HG02759 (cell line): Measurements from ENCODE around the gene DCP2.
A peak's percentile ranks its signal among the peaks of the same experiment; 100 is the strongest.

Source experiments
- ATAC-seq: cut with Tn5 transposase; IDR thresholded peaks from one replicate; pipeline ENCODE4 v1.9.1; 2021; ENCODE audit warnings: mild to moderate bottlenecking, moderate library complexity; ENCODE audit not compliant: unreplicated experiment

DCP2 gene

DNA sequence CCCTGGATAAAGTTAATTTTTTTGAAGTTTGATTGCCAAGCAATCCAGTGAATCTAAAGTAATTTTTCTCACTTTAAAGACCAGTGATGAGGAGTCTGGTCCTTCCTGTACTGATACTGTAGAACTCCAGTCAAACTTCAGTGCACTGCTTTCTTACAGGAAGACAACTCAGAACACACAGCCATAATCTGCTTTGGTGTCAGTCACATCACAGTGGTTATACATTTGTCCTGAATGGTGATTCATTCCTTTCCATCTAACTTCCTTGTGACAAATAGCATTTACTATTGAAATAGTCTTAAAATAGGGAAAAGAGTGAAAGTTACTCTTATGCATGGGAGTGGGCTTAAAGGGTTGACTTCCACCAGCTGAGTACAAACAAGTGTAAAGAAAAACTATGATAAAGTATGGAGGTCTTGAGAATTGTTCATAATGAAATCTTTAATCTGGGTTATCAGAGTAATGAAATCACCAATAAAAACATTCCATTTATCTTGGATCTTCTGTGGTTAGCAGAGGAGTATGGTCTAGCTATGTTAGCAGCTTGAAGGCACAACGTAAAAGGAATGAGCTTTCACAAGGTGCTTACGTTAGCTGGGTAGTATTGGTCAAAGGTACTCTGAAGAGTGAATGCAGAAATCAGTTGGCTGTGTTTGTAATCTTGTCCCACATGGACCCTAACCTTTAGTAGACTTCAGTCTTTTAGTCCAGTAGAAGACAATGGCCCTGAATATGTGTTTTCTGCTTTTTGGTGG is 41.5 kb downstream of the DCP2 start:
- no peak for ATAC-seq

DNA sequence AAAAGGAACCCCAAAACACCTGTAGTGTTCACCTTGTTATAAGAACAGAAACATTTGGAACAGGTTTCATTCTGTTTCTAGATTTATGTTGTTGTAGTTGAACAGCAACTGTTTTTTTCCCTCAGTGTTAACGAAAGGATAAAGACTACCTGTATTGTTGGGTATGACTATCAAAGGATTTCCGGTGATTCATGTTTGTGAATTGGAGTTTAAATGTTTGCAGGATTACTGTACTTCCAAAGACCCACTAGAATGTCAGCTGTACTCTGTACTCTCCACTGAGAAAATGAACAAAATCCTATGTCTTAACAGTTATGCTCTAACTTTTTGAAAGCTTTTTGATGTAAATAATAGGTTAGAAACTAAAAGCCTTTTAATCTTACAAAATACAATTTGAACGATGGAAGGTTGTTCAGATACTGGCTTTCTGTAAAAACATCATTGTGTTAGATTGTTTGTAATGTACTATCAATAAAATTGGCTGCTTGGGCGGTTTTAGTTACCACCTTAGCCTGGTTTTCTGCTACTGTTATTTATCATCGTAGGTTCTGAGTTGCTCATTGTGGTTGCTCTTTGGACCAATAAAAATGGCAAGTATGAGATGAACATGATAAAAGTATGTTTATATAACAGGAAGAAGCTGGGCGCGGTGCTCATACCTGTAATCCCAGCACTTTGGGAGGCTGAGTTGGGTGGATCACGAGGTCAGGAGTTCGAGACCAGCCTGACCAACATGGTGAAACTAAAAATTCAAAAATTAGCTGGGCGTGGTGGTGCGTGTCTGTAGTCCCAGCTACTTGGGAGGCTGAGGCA is 44.1 kb downstream of the DCP2 start:
- ATAC-seq: no peak

DNA sequence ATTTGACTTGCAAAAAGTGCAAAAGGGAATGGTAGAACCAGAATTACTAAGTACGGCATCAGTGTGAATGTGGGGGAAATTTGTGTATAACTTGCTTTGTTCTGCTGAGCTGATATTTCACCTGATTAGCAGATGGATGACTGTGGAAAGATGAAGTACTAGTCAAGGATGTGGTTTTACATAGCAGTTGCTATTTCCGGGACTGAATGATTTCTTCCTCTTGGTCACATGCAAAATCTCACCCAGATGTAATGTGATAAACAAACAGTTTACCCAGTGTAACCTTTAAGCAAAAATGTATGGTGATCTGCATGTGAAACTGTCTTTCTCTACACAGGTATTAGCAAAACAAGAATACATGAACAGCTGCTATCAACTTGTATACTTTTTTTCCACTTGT is 46.1 kb downstream of the DCP2 start:
- ATAC-seq: peak; percentile 82

DNA sequence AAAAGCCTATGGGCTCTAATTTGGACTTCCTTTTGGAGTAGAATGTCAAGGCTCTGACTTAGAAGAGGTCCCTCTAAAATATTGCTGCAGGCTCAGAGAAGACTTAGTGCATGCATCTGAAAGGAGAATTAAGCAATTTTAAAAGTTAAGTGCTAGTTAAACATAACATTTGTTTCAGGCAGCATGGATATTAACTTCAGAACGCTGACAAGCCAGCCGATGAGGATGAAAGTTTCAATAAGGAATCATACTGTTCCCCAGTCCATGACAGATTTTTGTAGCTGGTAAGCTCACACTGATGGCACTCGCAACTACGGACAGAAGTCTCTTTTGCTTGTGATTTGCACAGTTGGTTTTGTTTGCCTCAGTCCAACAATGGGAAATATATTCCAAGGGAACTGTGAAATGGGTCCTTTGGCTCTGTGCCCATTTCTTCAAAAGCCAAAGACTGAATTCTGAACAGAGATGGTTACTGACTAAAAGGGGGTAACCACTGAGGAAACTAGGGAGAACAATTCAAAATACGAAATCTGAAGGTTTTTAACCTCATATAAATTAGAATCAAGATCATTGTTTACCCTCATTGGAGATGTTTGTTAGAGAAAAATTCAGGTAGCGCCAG is 47.6 kb downstream of the DCP2 start:
- no peak for ATAC-seq

DNA sequence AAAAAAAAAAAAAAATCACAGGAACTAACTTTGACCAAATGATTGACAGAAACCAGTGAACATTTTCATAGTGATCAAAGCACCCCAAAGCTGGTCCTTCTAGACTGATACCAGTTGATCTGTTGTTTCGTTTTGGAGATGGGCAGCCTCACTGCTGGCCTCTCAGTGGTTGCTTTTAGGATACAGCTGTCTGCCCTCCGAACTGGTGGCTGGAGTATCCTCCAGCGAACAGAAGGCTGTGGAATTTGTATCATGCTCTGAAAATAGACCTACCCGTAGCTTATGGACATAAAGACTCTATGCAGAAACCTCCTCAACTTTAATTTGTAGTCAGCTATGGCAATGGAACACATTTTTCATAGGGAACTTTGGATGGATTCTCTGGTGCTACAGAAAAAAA is 49.0 kb downstream of the DCP2 start:
- no peak for ATAC-seq

DNA sequence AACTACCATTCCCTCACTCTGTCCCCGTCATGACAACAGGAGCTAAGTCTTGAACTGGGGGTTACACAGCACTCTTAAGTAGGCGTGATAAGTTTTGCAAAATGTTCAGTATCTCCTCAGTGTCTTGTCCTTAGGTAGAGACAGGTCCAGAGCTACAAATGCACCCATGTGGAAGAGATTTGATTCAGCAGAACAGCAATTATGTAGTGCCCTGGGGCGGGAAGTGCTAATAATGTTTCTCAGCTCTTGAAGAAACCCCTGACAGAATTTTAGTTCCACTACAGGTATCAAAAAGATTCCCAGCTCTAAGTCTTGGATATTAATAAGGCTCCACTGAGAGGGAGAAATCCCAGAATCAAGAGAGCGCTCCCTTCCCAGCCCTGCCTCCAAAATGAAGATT is 49.6 kb downstream of the DCP2 start:
- no peak for ATAC-seq

DNA sequence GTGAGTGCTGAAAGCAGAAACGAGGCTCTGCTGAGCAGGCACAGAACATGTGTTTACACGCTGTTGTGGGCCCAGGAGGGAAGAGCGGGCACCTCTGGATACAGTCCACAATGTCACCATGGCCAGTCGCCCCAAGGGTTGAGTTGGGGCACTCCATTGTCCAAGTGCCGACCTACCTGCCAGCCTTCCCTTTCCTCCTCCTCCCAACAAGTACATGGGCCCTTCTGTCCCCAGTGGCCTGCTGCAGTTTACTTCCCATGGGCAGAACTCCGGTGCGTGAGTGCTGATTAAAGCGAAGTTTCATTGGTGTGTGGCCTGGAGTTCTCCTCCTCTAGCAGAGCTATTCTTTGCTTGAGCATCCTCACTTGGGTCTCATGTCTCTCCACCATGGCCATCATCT is 50.4 kb downstream of the DCP2 start:
- ATAC-seq: no peak

DNA sequence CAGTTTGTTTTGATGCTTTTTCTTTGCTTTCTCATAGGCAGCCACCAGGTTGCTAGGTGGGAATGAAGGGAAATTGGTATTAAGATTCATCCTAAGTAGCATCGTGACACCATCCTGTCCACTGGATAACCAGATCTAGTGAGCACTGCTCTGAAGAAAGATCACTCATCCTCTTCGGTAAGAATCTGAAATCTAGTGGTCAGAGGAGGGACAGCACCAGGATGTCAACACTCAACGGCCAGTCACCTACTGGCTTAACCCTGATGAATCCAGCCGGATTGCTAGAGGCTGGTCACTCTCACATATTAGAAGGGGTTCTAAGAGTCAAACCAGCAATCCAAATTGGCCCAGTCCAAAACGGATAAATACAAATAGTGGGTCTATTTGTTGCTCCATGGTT is 50.8 kb downstream of the DCP2 start:
- no peak for ATAC-seq

DNA sequence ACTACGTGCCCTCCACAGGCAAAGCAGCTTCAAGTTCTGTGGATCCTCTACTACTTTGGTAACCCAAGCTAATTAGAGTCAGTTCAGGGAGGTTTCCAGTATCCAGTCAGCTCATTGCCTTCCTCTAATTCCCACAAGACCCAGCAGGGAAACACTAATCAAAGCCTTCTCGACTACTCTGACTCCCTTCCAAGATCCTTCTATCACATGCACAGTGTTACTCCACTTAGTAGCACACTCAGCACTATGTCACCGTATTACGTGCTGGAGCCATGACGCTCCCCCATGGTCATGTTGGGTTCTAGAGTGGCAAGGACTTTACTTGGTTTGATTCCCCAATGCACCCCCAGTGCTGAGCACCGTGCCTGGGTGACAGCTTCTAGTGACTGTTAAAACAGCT is 53.0 kb downstream of the DCP2 start:
- ATAC-seq: no peak

DNA sequence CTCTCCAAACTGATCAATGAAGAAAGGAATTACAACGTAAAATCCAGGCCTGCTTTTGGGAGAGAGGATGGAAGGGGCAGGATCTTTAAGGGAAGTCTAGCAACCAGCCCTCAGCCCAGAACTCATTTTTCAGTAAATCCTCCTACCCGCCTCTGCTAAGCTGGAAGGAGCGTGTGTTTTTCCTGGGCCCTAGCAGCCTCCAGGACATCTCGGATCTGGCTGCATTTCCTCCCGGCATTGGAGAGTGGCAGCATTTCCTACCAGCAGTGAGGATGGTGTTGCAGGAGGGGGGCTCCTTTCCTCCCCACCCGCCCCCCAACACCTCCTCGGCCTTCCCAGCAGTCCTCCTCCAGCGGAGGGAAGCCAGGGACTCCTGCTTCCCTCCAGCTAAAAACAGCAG is 54.5 kb downstream of the DCP2 start:
- no peak for ATAC-seq

DNA sequence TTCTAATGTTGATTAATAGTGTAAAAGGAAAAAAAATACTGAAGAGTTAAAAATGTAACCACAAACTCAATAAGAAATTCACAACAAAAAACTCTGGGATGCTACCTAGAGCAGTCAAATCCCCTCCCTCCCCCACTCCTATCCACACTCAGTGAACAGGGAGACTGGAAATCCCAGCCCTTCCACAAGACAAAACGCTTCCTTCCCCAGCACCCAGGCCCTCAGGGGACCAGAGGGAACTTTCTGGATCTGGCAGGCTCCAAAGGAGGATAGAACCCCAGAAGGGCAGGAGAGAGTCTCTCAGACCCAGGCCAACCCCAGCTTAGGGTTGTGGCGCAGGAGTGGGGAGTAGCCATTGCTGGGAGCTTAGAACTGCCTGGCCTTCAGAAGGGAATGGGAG is 55.0 kb downstream of the DCP2 start:
- ATAC-seq: no peak

DNA sequence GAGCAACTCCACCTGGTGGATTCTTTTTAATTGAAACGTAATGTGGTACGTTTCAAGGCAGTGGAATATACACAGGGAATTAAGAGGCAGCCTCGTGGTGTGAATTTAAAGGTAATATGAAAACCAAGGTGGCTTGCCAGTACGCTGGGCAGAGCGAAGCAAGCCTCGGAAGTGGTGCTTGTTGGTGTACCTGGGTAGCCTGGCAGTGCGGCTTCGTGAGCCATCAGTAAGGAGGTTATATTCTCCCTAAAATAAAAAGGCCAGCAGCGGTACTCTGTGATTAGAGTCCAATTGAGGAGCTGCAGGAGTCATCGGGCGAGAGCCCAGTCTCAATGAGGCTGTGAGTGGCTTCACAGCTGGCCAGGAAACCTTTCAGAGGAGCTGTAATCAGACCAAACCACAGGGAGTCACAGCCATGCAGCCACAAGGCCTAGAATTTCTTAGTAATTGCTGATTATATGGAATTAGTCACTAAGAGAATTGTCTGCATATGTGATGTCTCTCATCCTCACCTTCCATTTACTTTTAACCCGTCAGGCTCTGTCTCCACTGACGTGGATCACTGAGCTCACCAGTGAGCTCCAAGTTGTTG is 57.7 kb downstream of the DCP2 start:
- no peak for ATAC-seq

DNA sequence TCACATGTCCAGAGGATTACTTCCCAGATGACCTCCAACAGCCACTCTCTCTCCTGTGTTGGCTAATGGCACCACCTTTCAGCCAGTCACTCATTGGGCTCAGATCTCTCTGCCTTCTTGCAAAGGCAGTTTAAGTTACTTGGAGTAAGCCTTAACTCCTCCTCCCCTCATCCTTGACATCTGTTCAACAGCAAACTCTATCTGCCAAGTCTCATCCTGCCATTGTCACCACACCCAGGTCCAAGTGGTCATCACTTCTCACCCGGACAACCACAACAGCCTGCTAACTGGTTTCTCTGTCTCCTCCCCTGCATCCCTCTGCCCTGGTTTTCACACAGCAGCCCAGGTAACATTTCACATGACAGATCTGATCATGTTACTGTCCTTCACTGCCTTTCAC is 58.5 kb downstream of the DCP2 start:
- ATAC-seq: no peak

DNA sequence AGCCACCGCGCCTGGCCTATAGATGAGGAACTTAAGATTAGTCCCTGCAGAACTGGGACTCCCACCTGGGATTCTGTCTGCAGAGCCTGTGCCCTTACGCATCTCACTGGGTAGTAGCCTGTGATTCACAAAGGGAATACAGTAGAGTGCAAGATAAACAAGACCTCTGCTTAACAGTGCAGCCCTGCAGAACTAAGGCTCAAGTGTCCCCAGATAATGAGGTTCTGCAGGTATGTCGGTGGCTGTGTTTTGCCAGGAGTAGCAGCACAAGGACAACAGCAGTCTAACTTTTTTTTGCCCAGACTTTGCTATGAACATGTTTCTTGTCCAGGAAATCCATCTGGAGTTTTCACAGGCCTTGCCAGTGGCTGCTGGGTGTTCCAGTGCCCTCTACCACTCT is 59.7 kb downstream of the DCP2 start:
- ATAC-seq: no peak

DNA sequence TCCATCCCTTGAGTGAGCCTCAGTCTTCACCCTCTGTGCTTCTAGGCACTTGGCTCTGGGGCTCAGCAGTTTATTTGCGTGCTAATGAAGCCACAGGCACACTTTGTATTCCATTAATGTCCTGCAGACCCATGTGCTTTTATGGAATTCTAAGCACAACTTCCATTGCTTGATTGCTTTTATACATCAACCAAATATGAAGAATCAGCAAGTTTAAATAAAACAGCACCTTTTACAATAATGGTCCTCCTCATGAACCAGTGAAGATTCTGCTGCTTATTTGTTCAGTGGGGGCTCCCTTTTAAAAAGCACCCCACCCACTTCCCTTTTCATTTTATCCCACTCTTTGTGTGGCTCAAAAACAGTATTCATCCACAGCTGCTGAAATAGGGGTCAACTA is 60.2 kb downstream of the DCP2 start:
- no peak for ATAC-seq

DNA sequence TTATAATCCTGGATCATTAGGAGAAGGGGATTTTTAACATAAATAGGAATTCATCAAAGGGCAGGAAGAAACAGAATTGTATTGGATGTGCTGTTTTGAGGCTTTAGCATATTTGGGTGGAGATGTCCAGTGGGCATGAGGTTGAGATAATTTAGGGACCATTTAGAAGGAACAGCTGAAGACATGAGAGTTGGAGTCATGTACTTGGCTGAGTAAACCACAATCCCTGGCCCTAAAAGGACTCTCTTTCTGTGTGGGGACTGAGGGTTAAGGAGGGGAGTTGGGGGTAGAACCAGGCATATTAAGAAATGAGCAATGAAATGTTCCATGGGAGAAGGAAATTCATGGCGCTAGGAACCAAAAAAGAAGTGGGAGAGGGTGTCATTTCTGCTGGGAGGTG is 61.5 kb downstream of the DCP2 start:
- ATAC-seq: no peak

DNA sequence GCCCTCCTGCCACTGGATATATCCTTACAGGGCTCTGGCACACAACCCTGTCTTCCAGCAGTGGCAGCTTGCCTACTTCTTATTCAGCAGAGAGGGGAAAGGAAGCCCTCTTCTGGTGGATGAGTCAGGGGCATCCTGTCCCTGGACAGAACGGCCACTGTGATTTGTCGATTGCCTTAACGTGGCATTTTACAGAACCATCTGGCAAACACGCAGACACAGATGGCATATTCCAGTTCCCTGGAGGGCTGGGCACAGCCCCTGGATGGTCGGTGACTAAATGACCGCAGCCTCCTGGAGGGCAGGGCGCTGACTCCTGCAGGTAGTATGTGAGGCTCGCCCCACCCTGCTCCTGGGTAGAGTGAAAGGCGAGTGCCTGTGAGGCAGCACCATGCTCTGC is 62.1 kb downstream of the DCP2 start:
- no peak for ATAC-seq

DNA sequence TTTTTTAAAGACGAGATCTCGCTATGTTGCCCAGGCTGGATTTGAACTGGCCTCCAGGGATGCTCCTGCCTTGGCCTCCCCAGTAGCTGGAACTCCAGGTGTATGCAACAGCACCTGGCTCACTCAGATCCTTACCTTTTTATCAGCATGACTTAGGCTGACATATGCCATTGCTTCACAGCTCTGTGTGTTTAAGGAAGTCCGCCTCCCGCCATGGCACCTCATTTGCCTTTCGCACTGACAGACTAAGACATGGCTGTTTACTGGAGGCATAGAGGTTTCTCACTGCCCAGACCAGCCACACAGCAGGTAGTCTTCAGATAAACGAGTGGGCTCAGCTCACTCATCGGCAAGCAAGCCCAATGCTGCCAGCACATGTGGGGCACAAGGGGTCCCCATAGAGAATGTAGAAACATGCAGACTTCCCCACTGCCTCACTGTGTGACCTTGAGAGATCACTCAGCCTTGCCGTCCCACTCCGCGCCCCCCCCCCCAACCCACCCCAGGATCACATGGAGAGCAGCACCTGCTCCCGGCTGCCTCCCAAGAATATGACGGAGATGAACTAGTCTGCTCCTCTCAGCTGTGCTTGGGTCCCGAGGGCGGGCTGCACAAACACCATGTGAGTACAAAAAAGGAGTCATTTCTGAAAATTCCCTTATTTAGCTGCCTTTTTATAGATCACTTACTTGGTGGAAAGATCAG is 62.8 kb downstream of the DCP2 start:
- no peak for ATAC-seq

DNA sequence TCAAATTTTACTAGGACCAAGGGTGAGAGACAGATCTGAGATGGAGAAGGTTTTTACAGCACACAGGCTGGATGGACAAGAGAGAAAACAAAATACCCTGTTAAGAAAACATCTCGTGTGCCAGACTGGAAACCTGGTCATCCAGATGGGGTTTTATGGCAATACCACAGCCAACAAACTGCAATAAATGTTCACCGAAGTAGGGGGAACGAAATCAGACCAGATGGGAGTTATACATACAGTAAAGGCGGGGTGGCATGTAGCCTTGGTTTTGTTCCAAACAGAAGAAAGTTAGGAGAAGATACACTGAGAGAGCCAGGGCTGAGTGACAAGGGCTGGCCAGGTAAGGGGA is 63.3 kb downstream of the DCP2 start:
- ATAC-seq: no peak

DNA sequence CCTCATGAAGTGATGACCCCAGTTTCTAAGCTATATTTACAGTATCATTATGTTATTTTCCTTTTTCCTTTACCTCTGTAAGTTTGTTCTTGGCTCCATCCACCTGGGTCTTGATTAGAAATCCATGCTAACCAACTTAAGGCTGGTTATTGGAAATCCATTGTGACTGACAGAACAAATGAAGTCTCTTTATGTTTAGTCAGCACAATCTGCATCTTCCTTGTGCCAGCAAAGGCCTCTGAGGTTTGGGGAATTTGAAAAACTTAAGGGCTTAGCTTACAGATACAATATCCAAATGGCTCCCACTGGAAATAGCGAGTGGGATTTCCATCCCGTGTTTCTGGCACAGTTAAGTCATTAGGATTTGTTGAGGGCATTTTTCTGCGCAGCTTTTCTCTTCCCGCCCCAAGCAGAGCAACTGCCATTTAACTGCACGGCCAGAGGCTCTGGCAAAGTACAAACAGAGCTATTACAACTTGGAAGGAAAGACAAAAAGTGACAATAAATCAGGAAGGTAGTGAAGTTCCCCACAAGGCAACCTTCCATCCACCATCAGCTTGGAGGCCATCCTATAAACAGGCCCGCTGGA is 64.2 kb downstream of the DCP2 start:
- ATAC-seq: no peak
